A549 (cell line): ENCODE measurements around the gene CDCA3. TPM values are rescaled to one million over a fixed set of nuclear protein-coding genes. Genes with fewer than 3 reads are reported as not detected.

ENCODE experiments used
- ATAC-seq, 2 experiments: fragments of 200-7000 bp in 1 of 2; fragments of >200 bp in 1 of 2; cut with Nextera tagmentation in 1 of 2; cut with Tn5 transposase in 1 of 2; 3 replicates each; pipeline versions ENCODE4 v1.8.0 to v1.9.1; 2018 to 2020; ENCODE audit warnings: mild to moderate bottlenecking in 1 of 2, moderate library complexity in 1 of 2
- CTCF ChIA-PET: fragments of 300-600 bp; sonication (Branson Sonifier 250); formaldehyde crosslinking; extraction: SDS; loops from one replicate; lab custom pipeline; 2021; ENCODE audit warnings: antibody characterized with exemption, inconsistent platforms; lab: Yijun Ruan, JAX
- POLR2A ChIA-PET: fragments of 350-600 bp; formaldehyde crosslinking; extraction: SDS; loops from one replicate; lab custom pipeline; 2021; ENCODE audit warnings: antibody characterized with exemption, inconsistent platforms; lab: Yijun Ruan, JAX
- DNase-seq, 2 experiments: peaks; one replicate each; pipeline versions ENCODE4 v3.0.0 to v3.0.0-alpha.2; 2011 to 2016; ENCODE audit warnings: low read depth in 1 of 2, low spot score in 1 of 2
- FAIRE-seq: peaks from 2 replicates; lab custom pipeline; 2011; peaks lifted over from hg19 to GRCh38; lab: Jason Lieb, UNC
- H3K27ac ChIP-seq, 2 experiments: fragments of >200 bp; sonication (Bioruptor Twin); formaldehyde crosslinking; 3 replicates each; pipeline ENCODE4 v1.5.1; 2016 to 2017
- H3K4me1 ChIP-seq: fragments of >200 bp; sonication (Bioruptor Twin); formaldehyde crosslinking; 3 replicates; pipeline ENCODE4 v1.6.1; 2016
- H3K4me2 ChIP-seq: fragments of >200 bp; sonication (Bioruptor Twin); formaldehyde crosslinking; 3 replicates; pipeline ENCODE4 v1.6.1; 2016
- H3K4me3 ChIP-seq: fragments of >200 bp; sonication (Bioruptor Twin); formaldehyde crosslinking; 3 replicates; pipeline ENCODE4 v1.5.1; 2016
- H3K9me3 ChIP-seq: fragments of >200 bp; sonication (Bioruptor Twin); formaldehyde crosslinking; 3 replicates; pipeline ENCODE4 v1.6.1; 2016
- BHLHE40 ChIP-seq: IDR thresholded peaks from 2 replicates; pipeline ENCODE4 v1.6.1; 2012; ENCODE audit warnings: low read depth, low read length, inconsistent platforms
- CBX2 ChIP-seq: fragments of 200-600 bp; sonication (generic); IDR thresholded peaks from 2 replicates; pipeline ENCODE4 v1.6.1; 2016; ENCODE audit warnings: low read depth, mild to moderate bottlenecking, borderline replicate concordance
- CEBPB ChIP-seq, 2 experiments: fragments of >200 bp in 1 of 2; sonication (Bioruptor Twin) in 1 of 2; formaldehyde crosslinking in 1 of 2; IDR thresholded peaks; 2 replicates each; pipeline ENCODE4 v1.6.1; 2012 to 2016
- CHD2 ChIP-seq: fragments of 150-350 bp; IDR thresholded peaks from 2 replicates; pipeline ENCODE4 v1.6.1; 2014; ENCODE audit warnings: low read length; ENCODE audit not compliant: partially characterized antibody
- CHD4 ChIP-seq: fragments of 200-600 bp; sonication (generic); IDR thresholded peaks from 2 replicates; pipeline ENCODE4 v1.6.1; 2016; ENCODE audit warnings: antibody characterized with exemption, mild to moderate bottlenecking, borderline replicate concordance
- E2F6 ChIP-seq: IDR thresholded peaks from 2 replicates; pipeline ENCODE4 v1.6.1; 2012; ENCODE audit warnings: low read depth, borderline replicate concordance
- EHF ChIP-seq: fragments of 250-450 bp; sonication (Bioruptor Pico); IDR thresholded peaks from 2 replicates; pipeline ENCODE4 v1.5.0; 2020; ENCODE audit warnings: mild to moderate bottlenecking
- EHMT2 ChIP-seq: fragments of 200-600 bp; sonication (generic); IDR thresholded peaks from 2 replicates; pipeline ENCODE4 v1.6.1; 2016; ENCODE audit warnings: antibody characterized with exemption, low read depth, mild to moderate bottlenecking, moderate library complexity
- FOSB ChIP-seq: fragments of 250-450 bp; sonication (Bioruptor Pico); IDR thresholded peaks from 2 replicates; pipeline ENCODE4 v1.5.0; 2020; ENCODE audit warnings: mild to moderate bottlenecking, moderate library complexity
- FOXS1 ChIP-seq: fragments of 250-450 bp; sonication (Bioruptor Pico); IDR thresholded peaks from 2 replicates; pipeline ENCODE4 v1.5.0; 2020; ENCODE audit warnings: mild to moderate bottlenecking, moderate library complexity
- HDAC2 ChIP-seq: fragments of 200-600 bp; sonication (generic); IDR thresholded peaks from 2 replicates; pipeline ENCODE4 v1.6.1; 2016
- HEYL ChIP-seq: fragments of 250-450 bp; sonication (Bioruptor Pico); IDR thresholded peaks from 2 replicates; pipeline ENCODE4 v1.8.0; 2021; ENCODE audit warnings: mild to moderate bottlenecking, moderate library complexity
- HOXB5 ChIP-seq: fragments of 250-450 bp; sonication (Bioruptor Pico); IDR thresholded peaks from 2 replicates; pipeline ENCODE4 v1.5.0; 2020; ENCODE audit warnings: mild to moderate bottlenecking, moderate library complexity
- JUNB ChIP-seq: fragments of >200 bp; sonication (Bioruptor Twin); formaldehyde crosslinking; IDR thresholded peaks from 2 replicates; pipeline ENCODE4 v1.6.1; 2016
- MAFK ChIP-seq: fragments of 450-650 bp; IDR thresholded peaks from 2 replicates; pipeline ENCODE4 v1.6.1; 2014; ENCODE audit not compliant: partially characterized antibody
- MAX ChIP-seq: IDR thresholded peaks from 2 replicates; pipeline ENCODE4 v1.6.1; 2012
- NPAS2 ChIP-seq: fragments of 250-450 bp; sonication (Bioruptor Pico); IDR thresholded peaks from 2 replicates; pipeline ENCODE4 v1.8.0; 2022; ENCODE audit warnings: mild to moderate bottlenecking, moderate library complexity, borderline replicate concordance
- NR3C1 ChIP-seq: fragments of >200 bp; sonication (Bioruptor Twin); formaldehyde crosslinking; IDR thresholded peaks from 3 replicates; pipeline ENCODE4 v1.6.1; 2017
- PBX3 ChIP-seq: IDR thresholded peaks from 2 replicates; pipeline ENCODE4 v1.6.1; 2012
- PHF8 ChIP-seq: fragments of 200-600 bp; sonication (generic); IDR thresholded peaks from 2 replicates; pipeline ENCODE4 v1.6.1; 2016; ENCODE audit warnings: low read depth, mild to moderate bottlenecking, antibody characterized with exemption, moderate library complexity, borderline replicate concordance
- POLR2A ChIP-seq: IDR thresholded peaks from 2 replicates; pipeline ENCODE4 v1.6.1; 2012; ENCODE audit warnings: mild to moderate bottlenecking, low read length
- RCOR1 ChIP-seq: fragments of 150-350 bp; IDR thresholded peaks from 2 replicates; pipeline ENCODE4 v1.6.1; 2014; ENCODE audit warnings: antibody characterized with exemption, low read length, low read depth
- RNF2 ChIP-seq: fragments of 200-600 bp; sonication (generic); IDR thresholded peaks from 2 replicates; pipeline ENCODE4 v1.6.1; 2016; ENCODE audit warnings: low read depth, mild to moderate bottlenecking, antibody characterized with exemption, moderate library complexity, borderline replicate concordance
- SMC3 ChIP-seq: fragments of >200 bp; sonication (Bioruptor Twin); formaldehyde crosslinking; IDR thresholded peaks from 3 replicates; pipeline ENCODE4 v1.6.1; 2018; ENCODE audit warnings: inconsistent platforms
- TFCP2L1 ChIP-seq: fragments of 250-450 bp; sonication (Bioruptor Pico); IDR thresholded peaks from 2 replicates; pipeline ENCODE4 v1.5.0; 2021; ENCODE audit warnings: mild to moderate bottlenecking
- USF2 ChIP-seq: fragments of 450-650 bp; IDR thresholded peaks from 2 replicates; pipeline ENCODE4 v1.6.1; 2014; ENCODE audit warnings: antibody characterized with exemption
- ZC3H11A ChIP-seq: fragments of 450-650 bp; IDR thresholded peaks from 2 replicates; pipeline ENCODE4 v1.6.1; 2014; ENCODE audit warnings: antibody characterized with exemption, mild to moderate bottlenecking
- ZFP36 ChIP-seq: fragments of 450-650 bp; IDR thresholded peaks from 2 replicates; pipeline ENCODE4 v1.6.1; 2014; ENCODE audit warnings: borderline replicate concordance; ENCODE audit not compliant: partially characterized antibody
- ZNF302 ChIP-seq: fragments of 250-450 bp; sonication (Bioruptor Pico); IDR thresholded peaks from 2 replicates; pipeline ENCODE4 v1.9.0; 2021; ENCODE audit warnings: inconsistent platforms, mild to moderate bottlenecking, moderate library complexity
- WGBS: methylation state at CpG from one replicate; pipeline ENCODE4 v1.1.6; 2017; ENCODE audit errors: missing lambda C conversion rate; 5-methylcytosine and 5-hydroxymethylcytosine counted together
- polyA plus RNA-seq, 4 experiments: library from polyadenylated mRNA; depleted of rRNA in 3 of 4; stranded (reverse); fragments of >200 nt; fragmentation: RNase III in 1 of 4; extraction: RNeasy Plus Mini Kit Qiagen cat#74134 plus additional on column Dnase treatment in 1 of 4; gene quantifications; 2 replicates in 3 of 4; 3 replicates in 1 of 4; pipeline ENCODE4 v1.2.3, GENCODE V29; 2011 to 2017
- TF ChIP-seq, protein P1 (sequence below): fragments of >200 bp; sonication (Bioruptor Twin); formaldehyde crosslinking; IDR thresholded peaks from 2 replicates; pipeline ENCODE4 v1.6.1; 2016
- TF ChIP-seq, protein P2 (sequence below): fragments of 250-450 bp; sonication (Bioruptor Pico); IDR thresholded peaks from 2 replicates; pipeline ENCODE4 v1.5.0; 2021; ENCODE audit warnings: mild to moderate bottlenecking, moderate library complexity, borderline replicate concordance
- TF ChIP-seq, protein P3 (sequence below): fragments of >200 bp; sonication (Bioruptor Twin); formaldehyde crosslinking; IDR thresholded peaks from 3 replicates; pipeline ENCODE4 v1.5.1; 2016
- TF ChIP-seq, protein P4 (sequence below): fragments of >200 bp; sonication (Bioruptor Twin); formaldehyde crosslinking; IDR thresholded peaks from 3 replicates; pipeline ENCODE4 v1.6.1; 2016

Gene CDCA3
- polyA plus RNA-seq, 2 of the 4 experiments (the other 2 are of a cell fraction), result 57.5 to 80.2 TPM

DNA sequence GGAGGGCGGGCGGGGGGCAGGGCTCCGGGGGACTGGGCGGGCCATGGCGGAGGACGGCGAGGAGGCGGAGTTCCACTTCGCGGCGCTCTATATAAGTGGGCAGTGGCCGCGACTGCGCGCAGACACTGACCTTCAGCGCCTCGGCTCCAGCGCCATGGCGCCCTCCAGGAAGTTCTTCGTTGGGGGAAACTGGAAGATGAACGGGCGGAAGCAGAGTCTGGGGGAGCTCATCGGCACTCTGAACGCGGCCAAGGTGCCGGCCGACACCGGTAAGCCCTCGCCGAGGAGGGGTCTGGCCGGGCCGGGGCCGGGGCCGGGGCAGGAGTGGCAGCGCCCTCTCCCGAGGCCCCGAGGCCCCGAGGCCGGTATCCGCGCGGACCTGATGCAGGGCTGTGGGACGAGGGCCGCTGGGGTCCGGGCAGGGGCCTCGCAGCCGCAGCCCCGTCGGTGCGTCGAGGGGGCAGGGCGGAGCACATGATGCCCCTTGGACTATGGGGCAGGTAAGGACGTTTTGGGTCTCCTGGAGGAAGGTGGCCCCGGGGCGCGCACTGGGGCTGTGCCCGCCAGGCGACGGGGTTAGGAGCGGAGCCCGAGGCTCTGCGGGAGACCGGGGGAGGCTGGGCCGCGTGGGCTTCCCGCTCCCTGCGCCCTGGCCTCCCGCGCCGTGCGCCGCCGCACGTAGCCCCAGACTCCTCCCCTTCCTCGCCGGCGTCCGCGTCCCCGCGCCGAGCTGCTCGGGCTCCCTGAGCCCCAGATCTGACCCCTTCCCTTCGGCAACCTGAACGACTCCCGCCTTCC, 16.5 kb upstream of the CDCA3 start, which contains the start of gene TPI1:
TPI1 (plus strand) TSS at position 119 of the 798 bp plus-strand sequence; CDS start at position 155, 36 bp downstream.
- H3K4me2 ChIP-seq, result peak within 1 kb of the TSS; percentile 100
- no peak for FAIRE-seq
- peak; percentile 77 to 85 for DNase-seq
- H3K9me3 ChIP-seq, result no peaks in the 10 kb centered on the region
- ChIA-PET CTCF (interaction anchor here (0.6 to 17.9 kb wide), 15 partner anchors 9 to 101 kb away, joined by 3 to 399 read pairs (median 24); partner anchors contain the start of genes ATN1, C12orf57, CDCA3 and ENO2), POLR2A (interaction anchor here (0.5 to 4.8 kb wide), 15 partner anchors 9 to 178 kb away, joined by 4 to 74 read pairs (median 8); partner anchors contain the start of genes C12orf57, CDCA3, MLF2 and PTMS)
- peak; percentile 45 to 71 for ATAC-seq
- peak within 1 kb of the TSS; percentile 97 to 99 for H3K27ac ChIP-seq
- H3K4me1 ChIP-seq, result peaks cover 42% of the 10 kb centered on the region
- WGBS, result 2% methylated on average over 41 of the region's 86 CpGs
- H3K4me3 ChIP-seq, result peak within 1 kb of the TSS; percentile 100
- TF ChIP-seq RNF2, result 0 out of 2 replicates have a peak, but pooled peaks have one; percentile 6
- no peak for TF ChIP-seq USF2
- no peak for TF ChIP-seq JUNB
- TF ChIP-seq EHMT2, result no peak
- TF ChIP-seq PHF8, result peak; percentile 98
- no peak for TF ChIP-seq CEBPB (IDR thresholded peaks at IDR 0.05)
- TF ChIP-seq ZNF302, result no peak
- peak; percentile 99 for TF ChIP-seq POLR2A
- no peak for TF ChIP-seq MAFK
- no peak for TF ChIP-seq NR3C1
- TF ChIP-seq EHF (CRISPR knock-in tag), result no peak
- no peak for TF ChIP-seq FOXS1 (CRISPR knock-in tag)
- no peak for TF ChIP-seq BHLHE40
- TF ChIP-seq NPAS2 (CRISPR knock-in tag), result no peak
- TF ChIP-seq MAX, result peak; percentile 74
- no peak for TF ChIP-seq SMC3
- peak; percentile 64 for TF ChIP-seq PBX3
- TF ChIP-seq, protein P1, sequence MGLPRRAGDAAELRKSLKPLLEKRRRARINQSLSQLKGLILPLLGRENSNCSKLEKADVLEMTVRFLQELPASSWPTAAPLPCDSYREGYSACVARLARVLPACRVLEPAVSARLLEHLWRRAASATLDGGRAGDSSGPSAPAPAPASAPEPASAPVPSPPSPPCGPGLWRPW, result no peak
- no peak for TF ChIP-seq HDAC2
- no peak for TF ChIP-seq ZFP36
- TF ChIP-seq, protein P2, sequence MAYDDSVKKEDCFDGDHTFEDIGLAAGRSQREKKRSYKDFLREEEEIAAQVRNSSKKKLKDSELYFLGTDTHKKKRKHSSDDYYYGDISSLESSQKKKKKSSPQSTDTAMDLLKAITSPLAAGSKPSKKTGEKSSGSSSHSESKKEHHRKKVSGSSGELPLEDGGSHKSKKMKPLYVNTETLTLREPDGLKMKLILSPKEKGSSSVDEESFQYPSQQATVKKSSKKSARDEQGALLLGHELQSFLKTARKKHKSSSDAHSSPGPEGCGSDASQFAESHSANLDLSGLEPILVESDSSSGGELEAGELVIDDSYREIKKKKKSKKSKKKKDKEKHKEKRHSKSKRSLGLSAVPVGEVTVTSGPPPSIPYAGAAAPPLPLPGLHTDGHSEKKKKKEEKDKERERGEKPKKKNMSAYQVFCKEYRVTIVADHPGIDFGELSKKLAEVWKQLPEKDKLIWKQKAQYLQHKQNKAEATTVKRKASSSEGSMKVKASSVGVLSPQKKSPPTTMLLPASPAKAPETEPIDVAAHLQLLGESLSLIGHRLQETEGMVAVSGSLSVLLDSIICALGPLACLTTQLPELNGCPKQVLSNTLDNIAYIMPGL (CRISPR knock-in tag), result no peak
- no peak for TF ChIP-seq HOXB5 (CRISPR knock-in tag)
- TF ChIP-seq TFCP2L1 (CRISPR knock-in tag), result no peak; the same call in 1 of the 2 replicates
- TF ChIP-seq CHD2, result no peak
- TF ChIP-seq ZC3H11A, result no peak
- no peak for TF ChIP-seq CBX2
- TF ChIP-seq CHD4, result no peak
- no peak for TF ChIP-seq RCOR1
- peak; percentile 24; the same call in 1 of the 2 replicates for TF ChIP-seq FOSB (CRISPR knock-in tag)
- TF ChIP-seq E2F6, result peak; percentile 78
- TF ChIP-seq HEYL, result no peak
- TF ChIP-seq, protein P3, sequence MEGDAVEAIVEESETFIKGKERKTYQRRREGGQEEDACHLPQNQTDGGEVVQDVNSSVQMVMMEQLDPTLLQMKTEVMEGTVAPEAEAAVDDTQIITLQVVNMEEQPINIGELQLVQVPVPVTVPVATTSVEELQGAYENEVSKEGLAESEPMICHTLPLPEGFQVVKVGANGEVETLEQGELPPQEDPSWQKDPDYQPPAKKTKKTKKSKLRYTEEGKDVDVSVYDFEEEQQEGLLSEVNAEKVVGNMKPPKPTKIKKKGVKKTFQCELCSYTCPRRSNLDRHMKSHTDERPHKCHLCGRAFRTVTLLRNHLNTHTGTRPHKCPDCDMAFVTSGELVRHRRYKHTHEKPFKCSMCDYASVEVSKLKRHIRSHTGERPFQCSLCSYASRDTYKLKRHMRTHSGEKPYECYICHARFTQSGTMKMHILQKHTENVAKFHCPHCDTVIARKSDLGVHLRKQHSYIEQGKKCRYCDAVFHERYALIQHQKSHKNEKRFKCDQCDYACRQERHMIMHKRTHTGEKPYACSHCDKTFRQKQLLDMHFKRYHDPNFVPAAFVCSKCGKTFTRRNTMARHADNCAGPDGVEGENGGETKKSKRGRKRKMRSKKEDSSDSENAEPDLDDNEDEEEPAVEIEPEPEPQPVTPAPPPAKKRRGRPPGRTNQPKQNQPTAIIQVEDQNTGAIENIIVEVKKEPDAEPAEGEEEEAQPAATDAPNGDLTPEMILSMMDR, result no peak
- TF ChIP-seq, protein P4, sequence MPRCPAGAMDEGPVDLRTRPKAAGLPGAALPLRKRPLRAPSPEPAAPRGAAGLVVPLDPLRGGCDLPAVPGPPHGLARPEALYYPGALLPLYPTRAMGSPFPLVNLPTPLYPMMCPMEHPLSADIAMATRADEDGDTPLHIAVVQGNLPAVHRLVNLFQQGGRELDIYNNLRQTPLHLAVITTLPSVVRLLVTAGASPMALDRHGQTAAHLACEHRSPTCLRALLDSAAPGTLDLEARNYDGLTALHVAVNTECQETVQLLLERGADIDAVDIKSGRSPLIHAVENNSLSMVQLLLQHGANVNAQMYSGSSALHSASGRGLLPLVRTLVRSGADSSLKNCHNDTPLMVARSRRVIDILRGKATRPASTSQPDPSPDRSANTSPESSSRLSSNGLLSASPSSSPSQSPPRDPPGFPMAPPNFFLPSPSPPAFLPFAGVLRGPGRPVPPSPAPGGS, result peak; percentile 99
